Anterior cingulate cortex (tissue), 58 donors: Measurements from ENCODE around the gene MNX1.
A peak's percentile ranks its signal among the peaks of the same experiment; 100 is the strongest.

Source experiments
- DNase-seq, 58 donors: peaks; one replicate each; lab custom pipeline; 2025; lab: John Stamatoyannopoulos, UW

MNX1 gene

DNA sequence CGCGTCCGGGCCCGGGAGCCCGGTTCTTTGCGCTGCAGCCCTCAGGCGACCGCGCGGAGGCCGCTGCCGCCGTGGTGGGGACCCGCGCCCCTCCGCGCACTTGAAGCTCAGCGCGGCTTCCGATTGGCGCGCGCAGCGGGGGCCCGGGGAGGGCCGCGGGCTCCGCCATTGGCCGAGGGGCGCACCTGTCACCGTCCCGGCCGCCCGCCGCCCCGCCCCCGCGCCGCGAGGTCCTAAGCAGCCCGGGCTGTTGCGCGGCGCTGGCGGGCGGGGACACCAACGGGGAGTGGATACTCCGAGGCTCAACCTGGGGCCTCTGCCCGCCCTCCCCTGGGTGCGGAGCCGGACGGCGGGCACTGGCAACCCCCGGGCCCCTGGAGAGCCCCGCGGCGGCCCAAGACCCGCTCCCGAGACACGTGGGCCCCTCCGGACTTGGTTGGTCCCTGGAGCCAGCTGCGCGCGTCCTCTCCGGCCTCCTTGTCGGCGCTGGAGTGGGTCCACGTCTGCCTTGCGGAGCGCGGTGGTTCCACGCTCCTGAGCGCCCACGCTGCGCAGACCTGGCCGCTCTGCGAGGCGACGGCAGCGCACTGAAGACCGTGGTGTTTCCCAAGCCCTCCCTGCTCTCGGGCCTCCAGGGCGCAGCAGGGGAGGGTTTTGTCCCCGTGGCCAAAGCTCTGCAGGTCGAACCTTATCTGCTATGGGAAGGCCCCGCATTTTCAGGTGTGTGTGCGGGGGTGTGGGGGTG, at the start of gene MNX1:
MNX1 (minus strand) TSS at position 76 of the 745 bp plus-strand sequence. CDS start 313 bp downstream, outside the sequence.
- DNase-seq = no peak

DNA sequence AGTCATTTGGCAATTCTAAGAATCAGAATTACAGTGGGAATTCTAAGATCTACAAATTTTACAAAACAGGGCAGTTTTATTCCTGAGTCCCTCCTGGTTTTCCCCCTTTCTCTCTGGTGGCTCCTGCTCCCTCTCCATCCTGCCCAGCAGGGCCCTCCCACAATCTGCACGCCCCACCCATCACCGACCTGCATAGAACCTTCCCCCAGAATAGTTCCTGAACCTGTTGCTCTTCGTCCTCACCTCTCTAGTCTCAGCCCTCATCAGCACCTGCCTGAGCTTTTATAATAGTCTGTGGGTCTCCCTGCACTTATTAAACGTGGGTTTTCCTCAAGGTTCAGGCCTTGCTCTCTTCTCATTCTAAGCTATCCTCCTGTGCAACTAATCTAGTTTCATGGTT, 49.1 kb upstream of the MNX1 start:
- DNase-seq = no peak

DNA sequence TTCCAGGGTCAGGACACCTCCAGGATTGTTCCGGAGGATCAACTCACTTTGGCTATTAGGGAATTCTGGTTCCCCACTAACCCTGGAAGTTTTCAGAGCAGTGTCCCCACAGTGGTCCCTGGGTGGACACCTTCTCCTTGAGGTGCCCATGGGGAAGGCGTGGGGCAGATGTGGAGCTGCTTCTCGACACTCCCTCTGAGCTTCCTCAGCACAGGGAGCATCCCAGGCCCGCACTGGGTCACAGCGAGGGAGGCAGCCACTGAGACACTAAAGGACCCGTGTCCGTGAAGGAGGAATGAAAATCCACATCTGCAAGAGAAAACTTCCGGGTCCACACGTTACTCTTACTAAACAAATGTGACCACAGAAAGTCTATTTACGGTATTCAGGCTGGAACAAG, 48.2 kb upstream of the MNX1 start:
- DNase-seq = no peak

DNA sequence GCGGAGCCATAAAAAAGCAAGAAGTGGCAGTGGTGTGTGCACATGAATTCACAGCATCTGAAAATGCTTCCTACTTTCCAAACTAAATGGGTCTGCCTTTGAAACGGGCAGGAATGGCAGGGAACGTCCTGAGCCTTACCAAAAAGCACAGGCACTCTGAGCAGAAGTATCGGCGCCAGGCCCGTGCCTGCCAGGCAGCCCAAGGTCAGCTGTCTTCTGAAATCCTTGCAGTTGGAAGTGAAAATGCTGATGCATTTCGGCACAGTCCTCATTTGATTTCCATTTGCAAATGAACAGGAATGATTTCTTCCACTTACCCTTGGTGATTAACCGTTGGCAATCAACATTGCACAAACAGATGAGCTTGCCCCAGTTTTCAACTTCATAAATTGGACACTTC, 47.6 kb upstream of the MNX1 start:
- peak in 1 of 58 donors; percentile 8 for DNase-seq

DNA sequence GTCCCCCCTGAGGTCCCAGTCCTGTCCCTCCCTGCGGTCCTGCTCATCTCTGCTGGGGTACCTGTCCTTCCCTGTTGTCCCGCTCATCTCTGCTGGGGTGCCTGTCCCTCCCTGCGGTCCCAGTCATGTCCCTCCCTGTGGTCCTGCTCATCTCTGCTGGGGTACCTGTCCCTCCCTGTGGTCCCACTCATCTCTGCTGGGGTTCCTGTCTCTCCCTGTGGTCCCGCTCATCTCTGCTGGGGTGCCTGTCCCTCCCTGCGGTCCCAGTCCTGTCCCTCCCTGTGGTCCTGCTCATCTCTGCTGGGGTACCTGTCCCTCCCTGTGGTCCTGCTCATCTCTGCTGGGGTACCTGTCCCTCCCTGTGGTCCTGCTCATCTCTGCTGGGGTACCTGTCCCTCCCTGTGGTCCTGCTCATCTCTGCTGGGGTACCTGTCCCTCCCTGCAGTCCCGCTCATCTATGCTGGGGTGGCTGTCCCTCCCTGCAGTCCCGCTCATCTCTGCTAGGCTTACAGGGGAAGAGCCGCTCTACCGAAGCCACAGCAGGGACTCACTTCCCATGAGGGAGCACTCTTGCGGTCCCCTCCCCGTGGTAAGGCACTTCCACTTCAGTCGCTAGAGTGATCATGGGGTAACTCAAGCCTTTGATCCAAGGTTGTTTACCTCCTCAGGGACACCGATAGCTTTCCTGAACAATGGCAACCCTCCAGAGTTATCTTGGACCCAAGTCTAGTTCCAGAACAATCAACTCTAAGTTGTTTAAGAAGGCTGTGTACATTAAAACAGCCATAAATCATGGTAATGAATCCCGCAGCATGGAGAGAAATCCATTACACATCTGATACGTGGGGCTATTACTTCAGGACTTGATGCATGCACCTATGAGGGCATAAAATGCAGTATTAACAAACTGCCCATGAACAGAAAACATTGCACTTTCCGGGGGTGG, 46.8 kb upstream of the MNX1 start:
- DNase-seq = no peak

DNA sequence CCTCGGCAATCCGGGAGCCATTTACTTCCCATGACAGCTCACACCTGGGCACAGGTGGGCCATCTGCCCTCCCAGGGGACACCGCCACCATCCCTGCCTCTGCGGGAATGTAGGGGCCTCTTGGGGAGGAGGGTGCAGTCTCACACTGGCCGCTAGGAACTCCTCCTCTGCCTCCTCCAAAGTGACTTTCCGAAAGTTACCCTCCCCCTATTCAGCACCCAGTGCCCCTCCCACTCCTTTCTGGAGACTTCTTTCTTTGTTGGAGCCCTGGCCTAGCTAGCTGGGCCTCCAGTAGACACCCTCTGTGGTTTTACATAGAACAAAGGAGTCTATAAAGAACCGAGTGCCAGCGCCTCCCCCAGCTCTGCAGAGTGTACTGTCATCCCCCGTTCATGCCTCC, 45.8 kb upstream of the MNX1 start:
- no peak for DNase-seq

DNA sequence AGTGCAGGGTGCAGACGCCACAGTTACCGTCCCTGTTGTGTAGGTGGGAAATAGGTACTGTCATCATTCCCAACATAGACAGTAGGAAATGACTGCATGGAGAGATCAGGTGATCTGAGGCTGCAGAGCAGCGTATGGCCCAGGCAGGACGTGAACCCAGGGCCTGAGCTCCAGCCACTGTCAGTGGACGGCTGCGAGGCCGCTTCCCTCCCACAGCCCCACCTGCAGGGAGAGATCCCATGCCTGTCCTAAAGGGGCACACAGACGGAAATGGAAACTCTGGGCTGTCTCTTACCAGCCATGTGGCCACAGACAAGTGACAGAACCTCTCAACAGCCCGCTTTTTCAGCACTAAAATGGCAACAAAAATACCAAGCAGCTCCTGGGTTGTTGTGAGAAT, 44.5 kb upstream of the MNX1 start:
- DNase-seq = no peak

DNA sequence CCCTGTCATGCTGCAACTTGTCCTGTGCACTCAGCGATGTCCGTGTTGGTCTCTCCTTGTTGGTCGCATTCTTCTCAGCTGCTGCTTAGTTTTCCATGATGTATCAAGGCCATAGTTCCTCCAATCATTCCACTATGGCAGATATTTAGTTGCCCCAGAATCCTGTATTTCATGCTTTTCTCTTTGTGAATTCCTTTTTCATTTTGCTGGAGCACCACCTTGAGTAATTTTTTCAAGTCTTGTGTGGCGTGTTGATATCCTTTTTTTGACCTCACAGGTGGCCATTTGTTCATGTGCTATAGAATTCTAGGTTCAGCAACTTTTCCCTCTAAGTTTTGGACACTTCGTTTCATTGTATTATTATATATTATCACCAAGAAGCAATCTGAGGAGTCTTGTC, 42.7 kb upstream of the MNX1 start:
- no peak for DNase-seq

DNA sequence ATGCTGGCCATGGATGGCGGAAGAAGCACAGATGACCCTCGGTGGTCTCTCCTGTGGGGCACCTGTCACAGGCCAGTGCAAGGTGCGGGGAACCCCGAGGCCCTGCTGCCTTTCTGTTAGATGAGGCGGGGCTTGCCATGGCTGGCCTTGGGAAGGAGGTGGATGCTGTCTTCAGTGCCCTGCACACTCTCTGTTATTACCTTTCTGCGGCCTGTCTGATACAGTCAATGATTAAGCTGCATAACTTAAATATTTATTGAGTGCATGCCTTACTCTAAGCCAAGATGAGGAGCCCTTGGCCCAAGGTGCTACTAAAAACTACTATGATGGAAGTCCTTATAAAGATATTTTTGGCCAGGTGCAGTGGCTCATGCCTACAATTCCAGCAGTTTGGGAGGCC, 36.7 kb upstream of the MNX1 start:
- no peak for DNase-seq

DNA sequence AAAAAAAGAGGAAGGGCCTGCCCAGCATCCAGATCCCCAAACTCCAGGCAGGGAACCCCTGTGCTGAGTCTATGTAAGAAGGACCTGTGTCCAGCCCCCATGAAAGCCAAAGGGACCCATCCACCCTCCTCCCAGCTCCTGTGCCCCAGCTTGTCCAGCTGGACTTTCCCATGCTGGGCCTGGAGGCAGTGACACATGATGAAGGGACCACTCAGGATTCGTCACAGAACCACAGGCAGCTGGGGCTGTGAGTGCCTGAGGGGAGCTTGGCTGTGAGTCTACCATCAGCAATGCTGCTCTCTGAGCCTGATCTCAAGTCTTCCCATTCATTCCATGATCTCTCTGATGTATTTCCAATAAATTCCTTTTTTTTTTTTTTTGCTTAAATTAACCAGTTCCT, 36.2 kb upstream of the MNX1 start:
- no peak for DNase-seq

DNA sequence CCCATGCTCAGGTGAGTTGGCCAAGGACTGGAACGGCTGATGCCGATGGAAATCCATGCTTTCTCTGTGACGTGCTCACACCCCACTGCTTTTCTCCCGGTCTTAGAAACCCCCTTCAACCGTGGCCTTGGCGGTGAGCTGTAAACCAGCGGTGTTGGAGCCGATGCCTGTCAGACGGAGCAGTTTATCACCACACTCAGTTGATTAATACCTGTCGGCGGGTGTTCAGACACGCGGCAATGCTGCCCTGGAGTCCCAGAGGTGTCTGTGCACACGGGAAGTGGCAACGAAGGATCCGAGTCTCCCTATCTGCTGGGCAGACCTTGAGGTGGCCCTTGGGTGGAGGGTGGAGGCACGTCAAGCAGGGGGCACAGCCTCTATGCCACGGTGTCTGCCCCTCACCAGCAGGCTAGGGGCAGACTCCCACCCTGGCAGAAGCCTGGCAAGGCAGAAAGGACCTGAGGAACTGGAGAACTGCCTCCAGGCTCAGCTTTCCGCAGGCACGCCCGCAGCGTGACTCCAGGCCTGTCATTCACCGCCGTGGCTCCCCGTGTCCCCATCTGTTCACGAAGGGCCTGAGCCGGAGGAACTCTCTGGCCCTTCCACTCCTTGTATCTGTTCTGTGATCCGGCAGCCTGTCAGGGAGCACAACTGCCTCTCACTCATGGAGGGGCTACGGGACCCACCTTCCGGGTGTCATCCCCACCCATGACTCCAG, 34.6 kb upstream of the MNX1 start:
- no peak for DNase-seq

DNA sequence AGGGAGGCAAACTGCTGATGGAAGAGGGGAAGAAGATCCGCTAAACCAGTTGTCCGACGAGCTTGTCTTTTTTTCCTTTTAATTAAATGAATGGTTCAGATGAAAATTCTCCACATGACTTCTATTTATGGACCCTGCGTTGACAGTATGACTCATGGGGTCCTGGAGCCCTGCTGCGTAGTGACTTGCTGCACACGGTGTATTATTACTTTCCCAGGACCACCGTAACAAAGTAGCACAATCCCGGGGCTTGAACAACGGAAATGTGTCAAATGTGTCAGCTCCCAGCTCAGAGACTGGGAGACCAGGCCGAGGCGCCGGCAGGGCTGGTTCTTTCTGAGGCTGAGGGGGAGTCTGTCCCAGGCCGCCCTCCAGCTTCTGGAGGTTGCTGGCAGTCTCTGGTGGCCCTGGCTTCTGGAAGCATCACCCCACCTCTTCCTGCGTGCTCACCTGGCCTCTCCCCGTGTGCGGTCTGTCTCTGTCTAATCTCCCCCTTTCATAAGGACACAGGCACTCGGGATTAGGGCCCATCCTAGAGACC, 33.8 kb upstream of the MNX1 start:
- DNase-seq = no peak

DNA sequence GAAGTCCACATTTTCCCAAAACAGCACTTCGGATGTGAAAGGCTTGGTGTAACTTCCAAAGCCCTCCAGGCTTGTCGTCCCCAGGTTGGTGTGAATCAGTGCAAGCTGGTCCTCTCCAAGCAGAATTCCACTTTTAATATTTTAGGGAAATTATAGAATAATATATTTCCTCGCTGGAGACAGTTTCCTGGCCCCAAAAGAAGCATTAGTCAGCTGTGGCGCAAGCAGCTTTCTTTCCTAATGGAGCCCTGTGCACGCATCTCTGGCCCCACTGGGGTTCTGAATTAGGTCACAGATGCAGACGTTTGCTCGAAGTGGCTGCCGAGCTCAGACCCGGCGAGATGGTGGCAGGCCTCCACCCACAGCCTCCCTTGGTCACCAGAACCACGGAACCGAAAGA, 33.3 kb upstream of the MNX1 start:
- no peak for DNase-seq

DNA sequence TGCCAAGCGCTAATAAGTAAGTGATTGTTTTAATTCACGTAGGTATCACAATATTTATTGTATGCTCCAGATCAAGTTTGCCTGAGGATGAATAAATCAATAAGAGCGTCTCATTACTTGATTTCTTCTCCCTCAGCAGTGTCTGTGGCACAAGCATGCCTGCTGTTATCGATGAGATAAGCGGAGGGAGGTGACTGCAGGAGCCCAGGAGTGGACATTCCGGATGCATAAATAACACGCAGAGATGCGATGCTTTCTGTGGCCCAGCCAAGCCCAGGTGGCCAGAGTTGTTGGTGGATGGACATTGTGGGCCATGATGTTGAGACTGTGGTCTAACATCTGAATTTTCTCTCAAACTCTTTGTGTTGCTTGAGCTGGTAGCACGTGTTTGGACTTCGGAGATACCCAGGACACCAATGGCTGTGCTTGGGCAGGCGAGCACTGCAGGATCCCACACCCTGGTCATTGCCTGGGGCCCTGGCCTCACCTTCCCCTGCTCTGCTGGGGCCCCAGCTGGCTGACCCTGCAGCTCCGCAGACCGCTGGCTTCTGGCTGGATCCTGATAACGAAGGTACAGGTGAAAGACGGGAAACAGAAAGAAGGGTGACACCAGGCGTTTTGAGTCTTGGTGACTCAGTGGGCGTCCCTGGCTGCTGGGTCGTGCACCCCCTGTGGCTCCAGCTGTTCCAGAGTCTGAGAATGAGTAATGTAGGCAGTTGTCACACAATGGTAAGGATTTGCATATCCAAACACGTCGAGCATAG, 31.2 kb upstream of the MNX1 start:
- no peak for DNase-seq

DNA sequence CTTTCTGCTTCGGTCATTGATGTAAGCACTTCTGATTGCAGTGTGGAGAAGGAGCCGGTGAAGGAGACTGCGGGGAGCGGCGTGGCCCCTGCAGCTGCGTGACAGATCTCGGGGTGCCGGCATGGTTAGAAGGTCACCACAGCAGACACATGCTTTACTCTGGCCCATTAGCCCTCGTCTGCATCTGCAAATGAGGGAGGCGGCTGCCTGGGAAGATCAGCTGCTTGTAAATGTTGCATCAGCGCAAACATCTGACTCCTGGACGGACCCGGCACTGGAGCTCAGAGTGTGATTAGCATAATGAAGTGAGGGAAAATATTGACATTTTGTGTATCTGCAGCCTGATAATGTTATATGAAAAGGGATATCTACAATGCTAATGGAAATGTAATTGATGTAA, 30.5 kb upstream of the MNX1 start:
- no peak for DNase-seq

DNA sequence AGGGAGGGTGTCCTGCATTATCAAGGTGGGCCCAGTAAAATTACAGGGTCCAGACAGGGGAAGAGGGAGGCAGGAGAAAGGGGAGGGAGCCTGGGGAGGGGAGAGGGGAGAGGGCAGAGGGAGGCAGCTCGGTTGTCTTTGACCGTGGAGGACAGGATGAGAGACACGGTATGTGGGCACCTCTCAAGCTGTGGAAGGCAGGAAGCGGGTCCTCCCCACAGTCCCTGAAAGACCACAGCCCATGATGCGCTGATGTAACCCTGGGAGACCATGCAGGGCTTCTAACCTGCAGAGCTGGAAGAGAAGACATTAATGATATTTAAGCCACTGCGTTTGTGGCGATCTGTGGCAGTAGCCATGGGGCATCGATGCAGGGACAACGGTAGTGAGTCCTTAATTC, 27.2 kb upstream of the MNX1 start:
- no peak for DNase-seq

DNA sequence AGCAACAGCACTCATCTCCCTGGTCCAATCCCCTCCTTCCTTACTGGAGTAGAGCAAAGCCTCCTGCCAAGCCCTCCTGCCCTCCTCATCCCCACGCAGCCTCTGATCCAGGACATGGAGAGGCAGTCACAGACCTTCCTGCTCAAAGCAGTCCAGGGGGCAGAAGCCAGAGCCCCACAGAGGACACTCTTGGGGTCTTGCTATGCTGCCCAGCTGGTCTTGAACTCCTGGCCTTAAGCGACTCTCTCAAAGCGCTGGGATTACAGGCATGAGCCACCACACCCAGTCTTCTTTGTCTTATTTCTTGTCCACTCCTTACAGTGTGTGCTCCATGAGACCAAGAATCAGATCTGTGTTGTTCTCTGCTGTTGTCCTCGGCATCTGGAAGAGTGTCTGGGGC, 26.6 kb upstream of the MNX1 start:
- no peak for DNase-seq

DNA sequence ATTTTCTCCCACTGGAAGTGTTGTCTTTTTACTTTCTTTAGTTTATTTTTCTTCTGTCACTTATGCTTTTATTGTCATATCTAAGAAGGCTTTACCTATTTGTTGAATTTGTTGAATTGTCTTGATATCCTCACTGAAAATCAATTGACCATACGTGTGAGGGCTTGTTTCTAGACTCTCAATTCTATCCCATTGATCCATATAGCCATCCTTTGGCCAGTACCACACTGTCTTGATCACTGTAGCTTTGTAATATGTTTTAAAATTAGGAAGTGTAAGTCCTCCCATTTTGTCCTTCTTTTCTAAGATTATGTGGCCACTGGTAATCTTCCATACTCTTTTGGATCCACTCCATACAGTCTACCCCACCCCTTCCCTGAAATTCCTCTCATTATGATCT, 25.5 kb upstream of the MNX1 start:
- no peak for DNase-seq

DNA sequence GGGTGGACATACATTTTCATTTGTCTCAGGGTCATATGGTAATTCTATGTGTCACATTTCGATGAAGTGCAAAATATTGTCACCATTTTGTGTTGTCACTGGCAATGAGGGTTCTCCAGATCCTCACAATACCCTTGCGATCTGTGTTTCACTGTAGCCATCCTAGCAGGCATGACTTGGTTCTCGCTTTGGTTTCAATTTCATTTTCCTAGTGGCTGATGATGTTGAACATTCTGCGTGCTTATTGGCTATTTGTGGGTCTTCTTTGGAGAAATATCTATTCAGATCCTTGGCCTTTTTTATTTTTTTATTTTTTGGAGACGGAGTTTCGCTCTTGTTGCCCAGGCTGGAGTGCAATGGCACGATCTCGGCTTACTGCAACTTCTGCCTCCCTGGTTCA, 24.8 kb upstream of the MNX1 start:
- DNase-seq = no peak
